ENCODE data around the gene VWA8.

DNA sequence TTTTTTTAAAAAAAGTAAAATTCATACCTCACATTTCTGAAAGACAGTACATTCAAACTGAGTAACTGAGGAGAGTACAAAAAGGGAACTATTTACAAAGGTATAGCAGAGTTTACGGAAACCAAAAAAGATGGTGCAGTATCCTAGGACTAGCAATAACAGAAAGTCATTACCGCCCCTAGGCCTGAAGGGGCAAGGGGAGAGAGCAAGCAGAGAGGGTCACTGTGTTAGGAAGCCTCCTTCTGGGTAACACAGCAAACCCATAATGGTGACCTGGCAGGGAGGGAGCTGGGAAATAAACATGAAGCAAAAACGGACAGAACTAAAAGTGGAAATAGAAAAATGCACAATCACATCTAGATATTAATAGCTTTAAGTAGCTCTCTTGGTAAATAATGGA, 8.2 kb downstream of the VWA8 start:
- TF ChIP-seq, protein P1, sequence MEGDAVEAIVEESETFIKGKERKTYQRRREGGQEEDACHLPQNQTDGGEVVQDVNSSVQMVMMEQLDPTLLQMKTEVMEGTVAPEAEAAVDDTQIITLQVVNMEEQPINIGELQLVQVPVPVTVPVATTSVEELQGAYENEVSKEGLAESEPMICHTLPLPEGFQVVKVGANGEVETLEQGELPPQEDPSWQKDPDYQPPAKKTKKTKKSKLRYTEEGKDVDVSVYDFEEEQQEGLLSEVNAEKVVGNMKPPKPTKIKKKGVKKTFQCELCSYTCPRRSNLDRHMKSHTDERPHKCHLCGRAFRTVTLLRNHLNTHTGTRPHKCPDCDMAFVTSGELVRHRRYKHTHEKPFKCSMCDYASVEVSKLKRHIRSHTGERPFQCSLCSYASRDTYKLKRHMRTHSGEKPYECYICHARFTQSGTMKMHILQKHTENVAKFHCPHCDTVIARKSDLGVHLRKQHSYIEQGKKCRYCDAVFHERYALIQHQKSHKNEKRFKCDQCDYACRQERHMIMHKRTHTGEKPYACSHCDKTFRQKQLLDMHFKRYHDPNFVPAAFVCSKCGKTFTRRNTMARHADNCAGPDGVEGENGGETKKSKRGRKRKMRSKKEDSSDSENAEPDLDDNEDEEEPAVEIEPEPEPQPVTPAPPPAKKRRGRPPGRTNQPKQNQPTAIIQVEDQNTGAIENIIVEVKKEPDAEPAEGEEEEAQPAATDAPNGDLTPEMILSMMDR (IDR thresholded peaks at IDR 0.05; ENCODE audit: low read length): no peak
- TF ChIP-seq EZH2 (optimal IDR thresholded peaks at IDR 0.05; ENCODE audit: low read depth, low read length) (no peak), EZH2phosphoT487 (IDR thresholded peaks at IDR 0.05; ENCODE audit: low read length) (no peak)
